ENCODE results near the gene HDAC10.

The HDAC10 gene

GRCh38 chr22:50244420-50245213 is 6.4 kb downstream of the HDAC10 start, which contains the start of gene TUBGCP6:
TUBGCP6 (minus strand) TSS chr22:50245023; CDS start chr22:50244459, 564 bp downstream.
- in situ Hi-C loops (cut with MboI; ENCODE audit: low sequenced_read_pairs): no loop called here

- in situ Hi-C loops (cut with MboI; ENCODE audit: low sequenced_read_pairs): no loop called here
These were observed 7.2 kb downstream of the HDAC10 start for GRCh38 chr22:50243685-50244419.

GRCh38 chr22:50242406-50242949 is 8.6 kb downstream of the HDAC10 start:
- in situ Hi-C loops (cut with MboI; ENCODE audit: low sequenced_read_pairs): no loop called here

GRCh38 chr22:50238755-50239154 is 12.3 kb downstream of the HDAC10 start:
- in situ Hi-C loops (cut with MboI; ENCODE audit: low sequenced_read_pairs): no loop called here

GRCh38 chr22:50236731-50237409 is 14.2 kb downstream of the HDAC10 start:
- in situ Hi-C loops (cut with MboI; ENCODE audit: low sequenced_read_pairs): no loop called here

- in situ Hi-C loops (cut with MboI; ENCODE audit: low sequenced_read_pairs): no loop called here
These were observed 17.8 kb downstream of the HDAC10 start for GRCh38 chr22:50233223-50233622.

- in situ Hi-C loops (cut with MboI; ENCODE audit: low sequenced_read_pairs): no loop called here
These were observed 18.4 kb downstream of the HDAC10 start for GRCh38 chr22:50232481-50233151.

GRCh38 chr22:50229370-50229769 is 21.7 kb downstream of the HDAC10 start:
- in situ Hi-C loops (cut with MboI; ENCODE audit: low sequenced_read_pairs): no loop called here

- in situ Hi-C loops (cut with MboI; ENCODE audit: low sequenced_read_pairs): no loop called here
These were observed 22.7 kb downstream of the HDAC10 start for GRCh38 chr22:50228366-50228765.

GRCh38 chr22:50227579-50228215 is 23.4 kb downstream of the HDAC10 start:
- in situ Hi-C loops (cut with MboI; ENCODE audit: low sequenced_read_pairs): no loop called here

- in situ Hi-C loops (cut with MboI; ENCODE audit: low sequenced_read_pairs): no loop called here
These were observed 24.2 kb downstream of the HDAC10 start for GRCh38 chr22:50226875-50227165.

GRCh38 chr22:50226063-50226874 is 24.8 kb downstream of the HDAC10 start:
- in situ Hi-C loops (cut with MboI; ENCODE audit: low sequenced_read_pairs): no loop called here

GRCh38 chr22:50225200-50225969 is 25.7 kb downstream of the HDAC10 start:
- in situ Hi-C loops (cut with MboI; ENCODE audit: low sequenced_read_pairs): no loop called here

- in situ Hi-C loops (cut with MboI; ENCODE audit: low sequenced_read_pairs): loop anchor here (25.0 kb wide), 2 partner anchors 287 to 462 kb away; no protein-coding TSS in a partner anchor
These were observed 27.0 kb downstream of the HDAC10 start for GRCh38 chr22:50224071-50224470.

- in situ Hi-C loops (cut with MboI; ENCODE audit: low sequenced_read_pairs): loop anchor here (25.0 kb wide), 2 partner anchors 285 to 460 kb away; no protein-coding TSS in a partner anchor
These were observed 28.6 kb downstream of the HDAC10 start for GRCh38 chr22:50222508-50222907.

- in situ Hi-C loops (cut with MboI; ENCODE audit: low sequenced_read_pairs): loop anchor here (25.0 kb wide), 2 partner anchors 284 to 459 kb away; no protein-coding TSS in a partner anchor
These were observed 29.4 kb downstream of the HDAC10 start for GRCh38 chr22:50221410-50222300.

GRCh38 chr22:50220603-50221409 is 30.3 kb downstream of the HDAC10 start:
- in situ Hi-C loops (cut with MboI; ENCODE audit: low sequenced_read_pairs): loop anchor here (25.0 kb wide), 2 partner anchors 284 to 459 kb away; no protein-coding TSS in a partner anchor

Data from HL-60/S4 (cell line).